Ovary (tissue), 3 donors: ENCODE results near the gene LDAH.

Source experiments
- CTCF ChIP-seq, 3 donors: fragments of 450-650 bp in 2 of 3; fragments of 200-600 bp in 1 of 3; IDR thresholded peaks; one replicate each; pipeline versions ENCODE4 v1.5.1 to v1.8.0; 2016 to 2022; ENCODE audit warnings: antibody characterized with exemption in 3 of 3, mild to moderate bottlenecking in 1 of 3
- EP300 ChIP-seq: sonication (generic); formaldehyde crosslinking; IDR thresholded peaks from one replicate; pipeline ENCODE4 v1.6.1; 2017; ENCODE audit warnings: antibody characterized with exemption
- donor health status: DM: no; HTN: no; CAD: no.

DNA sequence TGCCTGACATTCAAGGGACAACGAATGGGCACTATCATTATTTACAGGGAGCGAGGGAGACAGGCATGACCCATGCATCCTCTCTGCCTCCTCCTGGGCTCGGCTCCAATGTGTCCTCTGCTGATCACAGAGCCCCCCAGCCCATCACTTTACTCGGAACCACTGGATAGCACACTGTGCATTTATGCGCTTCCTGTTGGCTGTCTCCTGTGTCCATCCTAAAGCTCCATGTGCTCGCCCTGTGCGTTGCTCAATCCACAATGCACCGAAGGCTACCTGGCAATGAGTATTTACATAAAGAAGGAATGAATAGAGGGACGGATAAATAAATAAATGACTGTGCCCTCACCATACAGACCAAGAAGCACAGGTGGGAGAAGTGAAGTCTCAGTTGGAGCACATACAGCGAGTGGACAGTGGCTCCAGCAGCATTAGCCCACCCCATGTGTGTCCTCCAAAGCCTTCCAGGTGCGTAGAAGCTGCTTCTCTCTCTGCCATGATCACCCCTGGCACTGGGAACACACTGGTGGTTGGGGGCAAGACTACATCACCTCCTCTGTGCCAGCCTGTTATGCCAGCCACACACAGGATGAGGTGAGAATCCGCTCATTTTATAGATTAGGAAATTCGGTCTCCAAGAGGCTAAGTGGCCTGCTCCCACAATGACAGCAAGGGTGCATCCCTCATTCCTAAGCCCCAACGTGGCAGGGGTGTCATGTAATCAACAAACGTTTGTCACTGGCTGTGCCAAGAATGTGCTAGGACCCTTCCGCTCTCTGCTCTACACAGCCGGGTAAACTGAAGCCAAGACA, 158.3 kb downstream of the LDAH start:
- TF ChIP-seq CTCF (IDR thresholded peaks at IDR 0.05), result no peak
- no peak for TF ChIP-seq EP300
